Common myeloid progenitor, CD34-positive (primary cell): Measurements from ENCODE around the gene PLPPR3.
"Not testable (repeated sequence)": the region's sequence is repeated elsewhere in the genome, so short reads cannot be mapped to it uniquely, and the experiment has no call there.

Experiments
- CTCF ChIA-PET: fragments of 350-600 bp; sonication (Branson Sonifier 250); formaldehyde crosslinking; loops from one replicate; lab custom pipeline; 2021; ENCODE audit warnings: antibody characterized with exemption; lab: Charles Lee
- POLR2A ChIA-PET: fragments of 350-600 bp; sonication (Branson Sonifier 250); formaldehyde crosslinking; loops from one replicate; lab custom pipeline; 2021; ENCODE audit warnings: antibody characterized with exemption; lab: Charles Lee
- DNase-seq, 3 donors: peaks; one replicate each; pipeline versions ENCODE4 v3.0.0 to v3.0.0-alpha.2; 2013
- H3K27ac ChIP-seq, 2 experiments: 1 replicate in 1 of 2; 2 replicates in 1 of 2; pipeline ENCODE4 v1.7.0; 2013; ENCODE audit warnings: inconsistent platforms in 2 of 2, low read length in 2 of 2, mild to moderate bottlenecking in 2 of 2, low read depth in 1 of 2, moderate library complexity in 1 of 2; ENCODE audit not compliant: severe bottlenecking in 2 of 2, insufficient read depth in 1 of 2, poor library complexity in 1 of 2
- H3K27me3 ChIP-seq, 5 experiments: replicated peaks in 2 of 5; 1 replicate in 3 of 5; 2 replicates in 2 of 5; pipeline versions ENCODE4 v1.6.1 to v1.7.0; 2013; ENCODE audit warnings: low read length in 4 of 5, mild to moderate bottlenecking in 2 of 5, moderate library complexity in 2 of 5, inconsistent platforms in 1 of 5; ENCODE audit not compliant: insufficient read depth in 5 of 5, control insufficient read depth in 4 of 5
- H3K36me3 ChIP-seq, 4 experiments: 1 replicate in 2 of 4; 2 replicates in 2 of 4; pipeline versions ENCODE4 v1.6.1 to v1.7.0; 2013; ENCODE audit warnings: low read length in 3 of 4, control low read depth in 1 of 4, mild to moderate bottlenecking in 1 of 4; ENCODE audit not compliant: control insufficient read depth in 4 of 4, insufficient read depth in 4 of 4
- H3K4me1 ChIP-seq, 4 experiments: 1 replicate in 3 of 4; 2 replicates in 1 of 4; pipeline versions ENCODE4 v1.6.1 to v1.7.1; 2013; ENCODE audit warnings: low read length in 3 of 4, mild to moderate bottlenecking in 3 of 4, control low read depth in 1 of 4, inconsistent platforms in 1 of 4, moderate library complexity in 1 of 4; ENCODE audit not compliant: control insufficient read depth in 4 of 4, insufficient read depth in 4 of 4; ENCODE audit errors: control extremely low read depth in 1 of 4
- H3K4me3 ChIP-seq, 7 experiments: 1 replicate in 4 of 7; 2 replicates in 3 of 7; pipeline versions ENCODE4 v1.5.1 to v1.7.0; 2013; ENCODE audit warnings: mild to moderate bottlenecking in 7 of 7, low read length in 6 of 7, moderate library complexity in 6 of 7, inconsistent platforms in 2 of 7, low read depth in 2 of 7, control low read depth in 1 of 7; ENCODE audit not compliant: insufficient read depth in 4 of 7, control insufficient read depth in 1 of 7; ENCODE audit errors: extremely low read depth in 1 of 7
- H3K9me3 ChIP-seq, 5 experiments: 1 replicate in 4 of 5; 2 replicates in 1 of 5; pipeline versions ENCODE4 v1.6.1 to v1.7.1; 2013; ENCODE audit warnings: low read length in 4 of 5, mild to moderate bottlenecking in 2 of 5, inconsistent platforms in 1 of 5, low read depth in 1 of 5, moderate library complexity in 1 of 5; ENCODE audit not compliant: control insufficient read depth in 4 of 5, insufficient read depth in 2 of 5; ENCODE audit errors: control extremely low read depth in 1 of 5
- WGBS: methylation state at CpG from one replicate; pipeline ENCODE4 v1.1.5; 2013; ENCODE audit not compliant: insufficient coverage; 5-methylcytosine and 5-hydroxymethylcytosine counted together

The PLPPR3 gene

DNA sequence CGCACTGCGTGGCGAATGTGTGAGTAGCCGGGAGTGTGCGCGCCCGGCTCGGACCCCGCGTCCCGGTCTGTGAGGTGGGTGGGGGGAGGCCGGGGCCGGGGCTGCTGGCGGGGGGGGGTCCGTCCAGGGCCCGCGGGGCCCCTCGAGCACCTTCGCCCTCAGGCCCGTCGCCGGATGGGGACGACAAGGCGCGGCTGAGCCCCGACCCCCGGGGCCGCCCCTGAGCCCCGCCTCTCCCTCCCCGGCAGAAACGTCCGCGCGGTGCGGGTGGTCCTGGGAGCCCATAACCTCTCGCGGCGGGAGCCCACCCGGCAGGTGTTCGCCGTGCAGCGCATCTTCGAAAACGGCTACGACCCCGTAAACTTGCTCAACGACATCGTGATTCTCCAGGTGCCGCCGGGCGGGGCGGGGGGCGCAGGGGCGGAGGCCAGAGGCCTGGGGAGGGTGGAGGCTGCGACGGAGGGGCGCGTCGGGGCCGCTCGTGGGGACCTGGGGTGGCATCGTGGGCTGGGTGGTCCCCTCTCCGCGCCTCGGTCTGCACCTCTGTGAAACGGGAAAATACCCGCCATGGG lies 31.3 kb upstream of the PLPPR3 start:
- Histone ChIP-seq H3K36me3 (no peaks in the 10 kb centered on the region), H3K27ac (no peak overlapping the region), H3K4me3 (no peak overlapping the region), H3K4me1 (peaks cover 0 to 6% (median 4%) of the 10 kb centered on the region in 4 experiments), H3K9me3 (no peaks in the 10 kb centered on the region), H3K27me3 (peaks cover 0 to 52% (median 7%) of the 10 kb centered on the region in 5 experiments)
- DNase-seq: no peak
- POLR2A ChIA-PET: no interaction called here
- WGBS: 24% methylated on average over 43 of the region's 67 CpGs
- CTCF ChIA-PET: no interaction called here

GRCh38 chr19:852136-853013 lies 30.6 kb upstream of the PLPPR3 start, which contains the start of gene ELANE:
Gene ELANE (plus strand): TSS chr19:852303. CDS start chr19:852329, 26 bp downstream.
- CTCF ChIA-PET: interaction anchor here (3.3 kb wide), 1 partner anchor 82 kb away, joined by 9 read pairs; no protein-coding TSS in a partner anchor
- Histone ChIP-seq H3K4me1 (peaks cover 0 to 6% (median 4%) of the 10 kb centered on the region in 4 experiments), H3K9me3 (no peaks in the 10 kb centered on the region), H3K4me3 (no peak within 1 kb of the TSS), H3K36me3 (no peaks in the 10 kb centered on the region), H3K27ac (no peak within 1 kb of the TSS), H3K27me3 (peaks cover 0 to 58% (median 7%) of the 10 kb centered on the region in 5 experiments)
- 64% methylated on average over 36 of the region's 55 CpGs for WGBS
- POLR2A ChIA-PET: no interaction called here
- DNase-seq: no peak

- DNase-seq: no peak
- POLR2A ChIA-PET: interaction anchor here (0.5 kb wide), 2 partner anchors 35 to 1131 kb away, joined by 3 read pairs; no protein-coding TSS in a partner anchor
- peaks cover 0 to 6% (median 4%) of the 10 kb centered on the region in 4 experiments for H3K4me1 ChIP-seq
- no peak overlapping the region for H3K4me3 ChIP-seq
- 59% methylated on average over 10 of the region's 13 CpGs for WGBS
- H3K27ac ChIP-seq: no peak overlapping the region
- no peaks in the 10 kb centered on the region for H3K36me3 ChIP-seq
- peaks cover 3 to 69% (median 8%) of the 10 kb centered on the region in 5 experiments for H3K27me3 ChIP-seq
- H3K9me3 ChIP-seq: no peaks in the 10 kb centered on the region
- CTCF ChIA-PET: interaction anchor here (2.3 to 3.3 kb wide), 2 partner anchors 12 to 81 kb away, joined by 7 to 9 read pairs; no protein-coding TSS in a partner anchor
Observed at GRCh38 chr19:850979-851335, 29.2 kb upstream of the PLPPR3 start.

DNA sequence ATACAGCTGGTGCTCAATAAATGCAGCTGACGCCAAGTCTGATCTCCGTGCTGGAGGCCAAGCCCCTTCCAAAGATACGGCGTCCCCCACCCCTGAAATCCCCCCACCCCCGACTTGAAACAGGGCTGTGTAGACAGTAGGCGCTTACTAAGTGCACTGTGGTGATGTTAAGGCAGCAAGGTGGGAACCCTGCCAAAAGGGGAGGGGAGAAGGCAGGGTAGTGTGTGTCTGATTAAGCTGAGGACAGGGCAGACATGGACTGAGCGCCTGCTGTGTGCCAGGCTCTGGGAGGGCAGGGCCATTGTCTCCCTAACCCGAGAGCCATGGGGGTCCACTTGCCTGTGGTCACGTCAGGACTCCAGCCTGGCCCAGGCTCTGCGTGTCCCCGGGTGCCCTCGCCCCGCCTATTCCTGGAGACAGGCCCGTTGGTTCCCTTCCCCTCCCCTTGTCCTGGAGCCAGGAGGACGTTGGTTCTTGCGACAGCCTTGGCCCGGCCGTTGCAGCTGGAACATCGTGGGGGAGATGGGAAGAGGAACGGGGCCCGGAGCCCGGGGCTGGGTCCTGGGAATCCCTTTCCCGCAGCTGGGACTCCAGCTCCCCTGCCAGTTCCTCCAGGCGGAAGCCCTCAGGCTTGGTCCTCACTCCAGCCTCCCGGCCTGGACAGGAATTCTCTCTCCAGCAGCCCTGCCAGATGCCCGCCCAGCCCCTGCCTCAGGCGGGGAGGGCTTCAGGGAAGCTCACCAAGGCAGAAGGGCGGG lies 28.6 kb upstream of the PLPPR3 start:
- Histone ChIP-seq H3K36me3 (no peaks in the 10 kb centered on the region), H3K27me3 (peaks cover 3 to 73% (median 10%) of the 10 kb centered on the region in 5 experiments), H3K27ac (no peak overlapping the region), H3K4me1 (peaks cover 0 to 6% (median 4%) of the 10 kb centered on the region in 4 experiments), H3K9me3 (no peaks in the 10 kb centered on the region), H3K4me3 (no peak overlapping the region)
- ChIA-PET CTCF (interaction anchor here (2.3 to 3.3 kb wide), 2 partner anchors 13 to 80 kb away, joined by 7 to 9 read pairs; no protein-coding TSS in a partner anchor), POLR2A (interaction anchor here (0.5 kb wide), 1 partner anchor 1132 kb away, joined by 3 read pairs; no protein-coding TSS in a partner anchor)
- 22% methylated on average over 25 of the region's 28 CpGs for WGBS
- DNase-seq: peak in 2 of 3 donors; percentile 53 to 58

DNA sequence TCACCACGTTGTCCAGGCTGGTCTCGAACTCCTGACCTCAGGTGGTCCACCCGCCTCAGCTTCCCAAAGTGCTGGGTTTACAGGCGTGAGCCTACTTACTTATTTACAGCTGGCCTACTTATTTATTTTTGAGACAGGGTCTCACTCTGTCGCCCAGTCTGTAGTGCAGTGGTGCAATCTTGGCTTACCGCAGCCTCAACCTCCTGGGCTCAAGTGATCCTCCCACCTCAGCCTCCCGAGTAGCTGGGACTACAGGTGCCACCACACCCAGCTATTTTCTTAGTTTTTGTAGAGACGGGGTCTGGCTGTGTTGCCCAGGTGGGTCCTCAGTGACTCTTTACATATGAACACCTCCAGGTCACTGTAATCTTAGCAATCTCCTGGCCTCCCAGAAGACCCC lies 27.4 kb upstream of the PLPPR3 start:
- WGBS: 96% methylated on average over 7 of the region's 8 CpGs
- H3K4me3 ChIP-seq, H3K36me3 ChIP-seq, H3K27ac ChIP-seq, DNase-seq, H3K4me1 ChIP-seq, POLR2A ChIA-PET, H3K9me3 ChIP-seq: not testable (repeated sequence)
- CTCF ChIA-PET: interaction anchor here (2.3 kb wide), 1 partner anchor 14 kb away, joined by 7 read pairs; no protein-coding TSS in a partner anchor
- peaks cover 3 to 81% (median 13%) of the 10 kb centered on the region in 5 experiments for H3K27me3 ChIP-seq

DNA sequence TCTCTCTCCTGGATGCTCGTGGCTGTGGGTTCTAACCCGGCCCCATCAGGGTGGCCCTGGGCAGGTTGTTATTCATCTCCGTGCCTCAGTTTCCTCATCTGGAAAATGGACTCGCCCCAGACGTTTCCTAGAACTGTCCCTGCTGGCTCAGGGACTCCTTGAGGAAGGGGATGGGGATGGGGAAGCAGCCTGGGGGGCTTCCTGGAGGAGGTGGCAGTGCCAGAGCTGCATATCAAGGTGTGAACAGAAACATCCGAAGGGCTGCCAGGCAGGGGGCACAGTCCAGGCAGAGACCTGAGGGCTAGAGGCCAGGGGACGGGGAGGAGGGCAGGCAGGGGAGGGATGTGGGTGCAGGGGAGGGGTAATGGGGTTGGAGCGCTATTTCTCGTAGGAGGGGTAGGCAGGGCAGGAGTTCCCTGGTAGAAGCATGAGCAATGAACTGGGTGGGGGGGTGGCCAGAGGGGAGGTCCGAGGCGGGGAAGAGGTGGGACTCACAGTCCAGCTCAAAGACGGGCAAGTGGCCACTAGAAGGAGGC lies 26.7 kb upstream of the PLPPR3 start:
- H3K27me3 ChIP-seq: peaks cover 3 to 84% (median 13%) of the 10 kb centered on the region in 5 experiments
- H3K4me1 ChIP-seq: peaks cover 0 to 14% (median 6%) of the 10 kb centered on the region in 4 experiments
- H3K4me3 ChIP-seq: no peak overlapping the region
- ChIA-PET POLR2A (no interaction called here), CTCF (no interaction called here)
- H3K27ac ChIP-seq: no peak overlapping the region
- DNase-seq: no peak
- H3K36me3 ChIP-seq: no peaks in the 10 kb centered on the region
- H3K9me3 ChIP-seq: no peaks in the 10 kb centered on the region
- WGBS: 28% methylated on average over 9 of the region's 12 CpGs
